Left renal cortex interstitium (tissue), 4 donors: ENCODE measurements around the gene HTR3C. TPM values are rescaled to one million over a fixed set of nuclear protein-coding genes. Genes with fewer than 3 reads are reported as not detected.
"Not testable (repeated sequence)": the region's sequence is repeated elsewhere in the genome, so short reads cannot be mapped to it uniquely, and the experiment has no call there.

Experiments used
- DNase-seq, 4 donors: peaks; one replicate each; pipeline ENCODE4 v3.0.0-alpha.2; 2013; ENCODE audit warnings: low read depth in 4 of 4, low spot score in 2 of 4, missing footprints in 1 of 4
- polyA plus RNA-seq, 4 donors: library from polyadenylated mRNA; unstranded; fragments of 120-200 nt; gene quantifications; one replicate each; pipeline ENCODE4 v1.2.1, GENCODE V29; 2013; ENCODE audit not compliant: insufficient read length in 4 of 4

The HTR3C gene
- polyA plus RNA-seq, 4 donors, result not detected

DNA sequence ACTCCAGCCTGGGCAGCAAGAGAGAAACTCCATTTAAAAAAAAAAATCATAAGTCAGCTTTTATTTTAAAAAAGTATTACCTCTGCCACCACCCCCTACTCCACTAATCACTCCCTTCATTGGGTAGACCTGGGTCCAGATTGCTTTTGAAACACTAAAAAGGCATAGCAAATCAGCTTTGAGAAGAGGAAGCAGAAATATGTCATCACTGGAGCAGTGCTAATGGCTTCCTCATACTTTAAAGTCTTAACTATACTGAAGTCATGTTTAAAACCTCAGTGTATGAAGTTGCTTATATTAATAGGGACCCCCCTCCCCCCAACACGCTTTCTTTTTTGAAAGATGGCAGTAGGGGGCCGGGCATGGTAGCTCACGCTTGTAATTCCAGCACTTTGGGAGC lies 22.3 kb upstream of the HTR3C start:
- DNase-seq, result no peak

DNA sequence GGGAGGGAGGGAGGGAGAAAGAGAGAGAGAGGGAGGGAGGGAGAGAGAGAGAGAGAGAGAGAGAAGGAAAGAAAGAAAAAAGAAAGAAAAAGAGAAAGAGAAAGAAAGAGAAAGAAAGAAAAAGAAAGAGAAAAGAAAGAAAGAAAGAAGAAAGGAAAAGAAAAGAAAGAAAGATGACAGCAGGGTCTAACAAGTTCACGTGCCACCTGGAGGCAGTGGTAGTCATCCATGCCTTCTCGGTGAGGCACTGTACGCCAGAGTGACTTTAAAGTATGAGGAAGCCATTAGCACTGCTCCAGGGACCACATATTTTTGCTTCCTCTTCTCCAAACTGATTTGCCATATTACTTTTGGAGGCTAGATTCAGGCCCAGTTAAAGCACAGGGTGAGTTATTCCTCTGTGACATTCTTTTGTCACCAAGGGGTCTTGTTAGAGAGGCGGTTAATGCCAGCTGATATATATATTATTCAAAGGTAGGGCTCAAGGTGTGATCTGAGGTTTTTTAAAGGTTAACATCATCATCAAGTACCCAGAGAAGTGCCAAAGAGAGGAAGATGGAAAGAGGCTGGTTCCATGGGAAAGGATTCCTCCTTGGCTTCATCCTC lies 21.6 kb upstream of the HTR3C start, which contains the start of gene HTR3D:
HTR3D (plus strand) TSS at position 556 of the 606 bp plus-strand sequence; CDS start at position 556, 0 bp downstream.
- no peak for DNase-seq

DNA sequence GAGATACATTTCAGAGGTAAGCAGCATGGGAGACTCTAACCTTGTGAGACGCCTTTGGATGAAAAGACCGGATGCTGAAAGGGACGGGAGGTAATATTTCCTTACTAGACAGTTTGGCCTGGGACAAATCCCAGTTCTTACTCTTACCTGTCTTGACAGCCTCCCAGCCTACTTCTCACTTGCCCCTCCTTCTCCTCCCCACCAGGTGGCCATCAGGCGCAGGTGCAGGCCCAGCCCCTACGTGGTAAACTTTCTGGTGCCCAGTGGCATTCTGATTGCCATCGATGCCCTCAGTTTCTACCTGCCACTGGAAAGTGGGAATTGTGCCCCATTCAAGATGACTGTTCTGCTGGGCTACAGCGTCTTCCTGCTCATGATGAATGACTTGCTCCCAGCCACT lies 15.0 kb upstream of the HTR3C start:
- DNase-seq, result no peak

DNA sequence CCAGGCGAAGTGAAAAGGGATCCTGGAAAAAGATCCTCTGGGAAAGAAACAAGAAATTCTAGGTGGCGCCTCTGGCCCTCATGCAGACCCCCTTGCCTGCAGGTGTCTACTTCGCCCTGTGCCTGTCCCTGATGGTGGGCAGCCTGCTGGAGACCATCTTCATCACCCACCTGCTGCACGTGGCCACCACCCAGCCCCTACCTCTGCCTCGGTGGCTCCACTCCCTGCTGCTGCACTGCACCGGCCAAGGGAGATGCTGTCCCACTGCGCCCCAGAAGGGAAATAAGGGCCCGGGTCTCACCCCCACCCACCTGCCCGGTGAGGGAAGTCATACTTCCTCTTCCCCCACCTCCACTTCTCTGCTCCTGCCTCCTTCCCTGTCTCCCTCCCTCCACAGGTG lies 14.5 kb upstream of the HTR3C start:
- not testable (repeated sequence) for DNase-seq

DNA sequence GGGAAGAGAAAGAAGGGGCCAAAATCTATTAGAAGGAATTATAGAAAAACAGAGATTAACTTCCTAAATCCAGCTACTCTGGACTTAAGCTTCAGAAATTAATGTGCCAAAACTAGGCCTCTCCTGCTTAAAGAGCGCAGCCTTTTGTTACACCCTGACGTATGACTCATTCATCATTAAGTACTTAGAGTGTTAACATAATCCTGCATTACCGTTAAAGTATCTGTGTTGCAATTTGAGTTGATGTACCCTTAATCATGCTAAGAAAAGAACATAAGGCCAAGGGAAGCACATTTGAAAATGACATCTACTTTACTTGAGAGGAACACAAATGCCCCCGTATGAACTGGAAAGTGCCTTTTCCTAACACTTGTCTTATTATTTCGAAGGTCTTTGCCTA lies 13.4 kb upstream of the HTR3C start:
- no peak for DNase-seq

DNA sequence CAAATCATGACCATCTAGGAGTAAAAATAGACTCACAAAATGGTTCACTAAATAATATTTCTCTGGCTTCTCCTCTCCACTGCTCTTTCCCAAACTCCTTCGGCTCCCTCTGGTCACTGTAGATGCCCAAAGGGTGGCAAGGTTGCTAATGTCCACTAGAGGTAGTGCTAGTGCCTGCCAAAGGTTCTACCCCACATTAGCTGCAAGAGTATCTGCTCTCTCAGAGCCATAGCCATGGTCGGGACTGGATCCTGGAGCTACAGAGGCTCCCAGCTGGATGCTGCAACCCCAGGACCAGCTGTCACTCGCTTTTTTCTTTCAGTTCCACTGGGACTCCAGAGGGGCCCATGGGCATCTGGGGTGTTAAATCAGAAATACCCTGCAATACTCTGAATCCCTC lies 12.8 kb upstream of the HTR3C start:
- no peak for DNase-seq

DNA sequence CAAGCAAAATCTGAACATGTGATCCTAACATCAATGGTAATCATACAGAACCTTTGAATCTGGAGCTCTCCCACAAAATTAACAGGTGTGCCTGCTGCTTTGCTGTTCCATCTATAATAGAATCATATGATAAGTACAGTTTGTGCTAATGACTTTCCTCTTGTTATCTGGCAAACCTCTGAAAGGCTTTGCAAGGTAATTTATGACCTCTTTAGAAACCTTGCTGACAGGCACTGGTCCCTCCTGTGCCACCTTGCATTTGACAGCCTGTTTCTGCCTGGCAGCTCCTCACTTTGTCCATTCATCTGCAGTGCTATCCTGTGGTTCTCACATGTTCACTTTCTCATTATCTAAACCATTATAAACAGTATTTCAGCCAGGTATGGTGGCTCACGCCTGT lies 10.2 kb upstream of the HTR3C start:
- DNase-seq, result no peak

DNA sequence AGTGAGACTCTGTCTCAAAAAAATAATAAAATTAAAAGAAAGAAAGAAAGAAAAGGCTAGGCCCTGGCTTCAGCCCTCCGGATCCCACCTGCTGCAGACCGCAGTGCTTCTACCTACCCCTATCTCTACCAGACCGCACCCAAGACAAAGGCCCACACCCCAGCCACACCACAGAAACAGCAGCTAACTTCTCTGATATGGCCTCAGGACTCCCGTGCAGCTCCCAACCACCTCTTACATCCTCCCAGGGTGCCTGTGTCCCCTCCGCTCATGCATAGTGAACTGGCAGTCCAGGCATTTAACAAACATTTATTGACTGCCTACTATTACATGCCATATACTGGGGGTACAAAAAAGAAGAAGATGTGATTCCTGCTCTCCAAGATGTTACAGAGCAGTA lies 6.9 kb upstream of the HTR3C start:
- no peak for DNase-seq

DNA sequence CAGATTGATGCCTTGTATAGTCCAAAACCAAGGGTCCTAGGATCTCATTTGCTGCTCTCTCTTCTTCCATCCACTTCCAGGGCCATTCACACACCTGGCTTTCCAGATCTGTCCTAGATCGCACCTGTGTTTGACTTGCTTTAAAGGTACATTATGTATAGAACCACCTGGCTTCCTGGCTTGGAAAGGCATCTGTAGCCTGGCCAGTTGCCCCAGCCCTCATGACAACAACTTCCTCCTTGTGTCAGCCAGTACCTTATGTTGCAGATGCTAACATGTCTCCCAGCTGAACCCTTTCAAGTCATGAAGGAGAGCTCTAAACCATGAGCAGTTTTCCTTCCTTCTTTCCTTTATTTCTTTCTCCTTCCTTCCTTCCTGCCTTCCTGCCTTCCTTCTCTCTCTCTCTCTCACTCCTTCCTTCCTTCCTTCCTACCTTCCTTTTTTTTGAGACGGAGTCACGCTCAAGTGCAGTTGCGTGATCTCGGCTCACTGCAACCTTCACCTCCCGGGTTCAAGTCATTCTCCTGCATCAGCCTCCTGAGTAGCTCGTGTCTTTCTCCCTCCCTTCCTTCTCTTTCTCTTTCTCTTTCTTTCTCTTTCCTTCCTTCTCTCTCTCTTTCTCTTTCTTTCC lies 2.5 kb upstream of the HTR3C start:
- DNase-seq, result no peak

DNA sequence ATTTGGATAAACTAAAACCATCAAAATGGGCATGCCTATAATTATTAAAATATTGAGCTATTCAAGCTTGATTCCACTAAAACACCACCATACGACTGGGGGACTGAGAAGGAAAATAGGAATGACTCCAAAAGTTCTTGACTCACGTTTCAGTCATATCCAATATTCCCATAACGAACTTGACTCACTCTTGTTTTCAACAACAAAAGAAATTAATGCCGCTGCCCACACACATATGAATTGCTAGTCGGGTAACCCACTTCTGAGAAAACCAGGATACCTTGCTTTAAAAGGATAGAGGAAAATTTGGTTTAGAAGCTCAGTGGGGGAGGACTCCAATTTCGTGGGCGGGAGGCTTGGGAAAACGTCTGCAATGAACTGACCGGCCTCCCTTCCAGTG lies 5.2 kb downstream of the HTR3C start:
- DNase-seq, result no peak

DNA sequence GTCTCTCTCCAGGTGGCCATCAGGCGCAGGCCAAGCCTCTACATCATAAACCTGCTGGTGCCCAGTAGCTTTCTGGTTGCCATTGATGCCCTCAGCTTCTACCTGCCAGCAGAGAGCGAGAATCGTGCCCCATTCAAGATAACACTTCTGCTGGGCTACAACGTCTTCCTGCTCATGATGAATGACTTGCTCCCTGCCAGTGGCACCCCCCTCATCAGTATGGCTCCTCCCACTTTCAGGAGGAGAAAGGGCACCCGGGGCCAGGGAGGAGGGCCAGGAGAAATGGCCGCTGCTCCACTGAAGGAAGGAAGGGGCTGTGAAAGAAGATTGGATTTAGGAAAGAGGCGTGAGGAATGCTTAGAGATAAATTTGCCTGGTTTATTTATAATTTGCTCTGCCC lies 6.6 kb downstream of the HTR3C start:
- no peak for DNase-seq

DNA sequence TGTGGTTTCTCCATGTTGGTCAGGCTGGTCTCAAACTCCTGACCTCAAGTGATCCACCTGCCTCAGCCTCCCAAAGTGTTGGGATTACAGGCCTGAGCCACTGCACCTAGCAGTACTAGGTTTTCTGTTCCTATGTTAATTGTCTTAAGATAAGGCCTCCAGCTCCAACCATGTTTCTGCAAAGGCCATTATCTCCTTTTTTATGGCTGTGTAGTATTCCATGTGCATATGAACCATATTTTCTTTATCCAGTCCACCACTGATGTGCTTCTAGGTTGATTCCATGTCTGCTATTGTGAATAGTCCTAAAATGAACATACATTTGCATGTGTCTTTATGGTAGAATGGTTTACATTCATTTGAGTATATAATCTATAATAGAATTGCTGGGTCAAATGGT lies 9.8 kb downstream of the HTR3C start:
- DNase-seq, result no peak

DNA sequence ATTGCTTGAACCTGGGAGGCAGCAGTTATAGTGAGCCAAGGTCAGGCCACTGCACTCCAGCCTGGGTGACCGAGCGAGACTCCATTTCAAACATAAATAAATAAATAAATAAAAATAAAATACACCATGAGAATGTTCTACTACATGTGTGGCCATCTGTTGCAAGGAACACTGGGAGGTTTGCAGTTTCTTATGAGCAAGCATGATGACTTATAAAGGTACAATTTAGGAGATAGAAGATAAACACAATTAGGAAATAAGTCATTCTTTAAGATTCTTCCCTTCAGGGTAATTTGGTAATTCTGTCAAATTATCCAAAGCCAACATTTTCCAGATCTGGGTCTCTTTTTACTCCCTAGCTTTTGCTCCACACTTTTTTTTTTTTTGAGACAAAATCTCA lies 13.4 kb downstream of the HTR3C start:
- DNase-seq, result no peak

DNA sequence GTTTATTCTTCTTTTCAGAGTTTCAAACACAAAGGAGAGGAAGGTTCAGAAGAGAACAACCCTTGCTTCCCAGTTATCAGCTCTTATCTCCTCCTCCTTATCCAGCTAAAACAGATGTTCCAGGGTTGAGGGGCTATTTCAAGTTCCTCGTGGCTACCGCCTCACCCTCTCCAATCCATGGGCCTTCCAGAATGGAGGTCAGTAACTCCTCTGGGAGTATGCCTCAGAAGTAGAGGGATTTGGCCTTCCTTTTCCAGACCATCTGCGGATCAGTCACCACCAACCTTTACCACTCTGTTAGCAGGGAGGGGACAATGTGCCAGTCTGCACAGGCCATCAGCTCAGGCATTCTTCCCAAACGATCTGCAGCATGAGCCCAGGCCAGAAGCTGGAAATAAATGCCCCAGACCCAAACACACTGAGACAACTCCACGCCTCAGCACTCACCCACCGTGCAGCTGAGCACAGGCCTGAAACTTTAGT lies 14.8 kb downstream of the HTR3C start:
- DNase-seq, result no peak

DNA sequence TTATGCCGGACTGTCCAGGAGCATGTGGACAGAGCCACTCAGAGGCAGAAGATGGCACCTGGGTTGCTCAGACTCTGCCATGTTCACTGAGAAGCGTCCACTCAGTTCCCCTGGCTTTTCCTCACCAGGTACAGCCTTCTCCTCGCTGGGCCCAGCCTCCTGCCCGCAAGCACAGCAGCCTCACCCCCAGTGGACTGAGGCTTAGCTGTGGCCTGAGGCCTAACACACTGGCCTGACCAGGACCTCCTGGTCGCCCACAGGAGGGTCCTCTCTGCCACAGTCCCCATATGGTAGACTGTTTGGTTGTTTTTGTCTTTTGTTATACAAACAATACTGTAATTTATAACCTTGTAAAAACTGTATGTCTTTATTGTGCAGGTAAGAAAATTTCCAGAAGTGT lies 15.5 kb downstream of the HTR3C start:
- no peak for DNase-seq

DNA sequence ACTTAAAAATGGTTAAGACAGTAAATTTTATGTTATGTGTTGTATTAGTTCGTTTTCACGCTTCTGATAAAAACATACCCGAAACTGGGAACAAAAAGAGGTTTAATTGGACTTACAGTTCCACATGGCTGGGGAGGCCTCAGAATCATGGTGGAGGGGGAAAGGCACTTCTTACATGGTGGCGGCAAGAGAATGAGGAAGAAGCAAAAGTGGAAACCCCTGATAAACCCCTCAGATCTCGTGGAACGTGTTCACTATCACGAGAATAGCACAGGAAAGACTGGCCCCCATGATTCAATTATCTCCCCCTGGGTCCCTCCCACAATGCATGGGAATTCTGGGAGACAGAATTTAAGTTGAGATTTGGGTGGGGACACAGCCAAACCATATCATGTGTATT lies 18.3 kb downstream of the HTR3C start:
- DNase-seq, result not testable (repeated sequence)

DNA sequence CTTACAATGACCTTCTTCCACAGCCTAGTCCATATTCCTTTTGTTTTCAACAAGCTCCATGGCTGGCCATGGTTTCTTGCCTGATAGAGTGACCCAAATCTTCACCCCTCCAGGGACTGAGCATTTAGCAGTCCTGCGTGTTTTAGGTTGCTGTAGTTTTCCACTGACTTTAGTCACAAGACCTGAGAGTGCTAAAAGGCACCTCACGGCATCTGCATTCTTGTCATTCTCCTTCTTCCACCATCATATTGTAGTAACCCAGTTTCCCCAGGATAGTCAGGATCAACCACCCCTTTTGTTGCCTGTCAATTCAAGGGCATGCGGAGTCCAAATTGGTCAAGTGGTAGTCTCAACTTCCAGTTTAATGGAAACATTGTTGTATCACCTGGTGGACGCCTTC lies 20.8 kb downstream of the HTR3C start:
- DNase-seq, result no peak

DNA sequence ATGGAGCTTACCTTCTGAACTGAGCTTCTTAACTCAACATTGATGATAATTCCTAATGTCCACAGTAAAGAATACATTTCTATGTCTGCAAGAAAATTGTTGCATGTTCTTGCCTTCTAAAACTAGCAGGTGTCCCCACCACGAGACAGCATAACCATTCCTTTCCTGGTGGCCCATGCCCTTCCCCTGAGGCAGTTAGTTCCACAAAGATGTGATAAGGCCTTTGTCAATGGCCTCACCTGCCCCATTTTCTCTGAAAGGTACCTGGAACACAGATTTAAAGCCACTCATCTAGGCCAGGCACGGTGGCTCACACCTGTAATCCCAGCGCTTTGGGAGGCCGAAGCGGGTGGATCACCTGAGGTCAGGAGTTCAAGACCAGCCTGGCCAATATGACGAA lies 23.1 kb downstream of the HTR3C start:
- no peak for DNase-seq

DNA sequence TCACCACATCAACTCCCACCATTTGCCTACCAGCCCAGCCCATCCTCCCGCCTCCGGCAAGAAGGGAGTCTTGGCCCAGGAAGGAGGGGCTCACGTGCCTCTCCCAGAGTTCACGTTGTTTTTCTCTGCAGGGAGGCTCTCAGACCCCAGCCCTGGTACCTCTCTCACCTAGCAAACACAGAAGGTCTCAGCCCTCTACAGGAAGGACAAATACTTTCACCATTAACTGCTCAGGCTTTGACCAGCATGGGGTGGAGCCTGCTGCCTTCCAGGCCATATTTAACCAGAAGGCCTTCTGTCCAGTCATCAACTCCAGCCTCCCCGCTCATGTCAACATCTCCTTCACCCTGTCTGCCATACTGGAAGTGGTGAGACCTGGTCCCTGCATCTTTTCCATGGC lies 25.0 kb downstream of the HTR3C start:
- no peak for DNase-seq

DNA sequence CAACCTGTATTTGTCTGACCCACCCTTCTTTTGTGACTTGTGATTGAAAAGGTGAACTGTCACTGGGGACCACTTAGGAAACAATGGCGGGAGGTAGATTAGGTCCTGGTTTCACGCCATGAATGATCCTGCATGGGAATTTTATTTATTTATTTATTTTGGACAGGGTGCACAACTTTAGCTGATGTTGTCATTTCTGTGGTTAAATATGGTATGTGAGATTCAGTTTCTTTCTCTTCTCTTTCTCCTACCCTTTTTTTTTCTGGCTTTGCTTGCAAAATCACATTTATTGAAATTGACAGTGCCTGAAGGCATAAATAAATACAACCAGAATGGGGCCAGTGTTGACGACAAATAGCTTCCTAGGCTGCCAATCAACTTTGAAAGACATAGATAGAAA lies 26.0 kb downstream of the HTR3C start:
- no peak for DNase-seq

DNA sequence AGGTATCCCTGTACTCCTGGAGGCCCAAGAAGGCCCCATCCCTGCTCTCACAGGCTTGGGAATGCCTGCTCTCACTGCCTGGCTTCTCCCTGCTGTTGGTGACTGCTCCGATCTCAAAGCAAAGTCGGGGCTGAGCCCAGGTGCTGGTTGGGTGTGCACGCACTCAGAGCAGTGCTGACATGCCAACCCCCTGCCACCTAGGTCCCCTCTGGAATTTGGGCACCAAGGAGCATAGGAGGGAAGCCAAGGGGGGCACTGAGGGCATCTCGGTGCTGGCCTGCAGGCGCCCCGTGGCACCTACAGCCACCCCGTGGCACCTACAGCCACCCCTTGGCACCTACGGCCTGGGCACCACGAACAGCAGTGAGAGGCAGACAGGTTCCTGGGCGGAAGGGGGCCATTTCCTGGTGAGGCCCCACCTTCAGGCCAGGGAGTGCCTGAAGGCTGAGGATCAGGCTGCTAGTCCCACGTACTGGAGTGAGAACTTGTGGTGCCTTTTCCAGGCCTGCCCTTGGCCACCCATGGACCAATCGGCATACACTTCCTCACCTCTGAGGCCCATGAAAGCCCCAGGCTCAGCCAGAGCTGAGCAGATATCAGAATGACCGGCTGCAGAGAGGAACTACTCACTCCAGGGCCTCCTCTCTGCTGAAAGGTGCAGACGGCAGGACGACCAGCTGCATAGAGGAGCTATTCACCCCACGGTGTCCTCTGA lies 28.4 kb downstream of the HTR3C start:
- no peak for DNase-seq

DNA sequence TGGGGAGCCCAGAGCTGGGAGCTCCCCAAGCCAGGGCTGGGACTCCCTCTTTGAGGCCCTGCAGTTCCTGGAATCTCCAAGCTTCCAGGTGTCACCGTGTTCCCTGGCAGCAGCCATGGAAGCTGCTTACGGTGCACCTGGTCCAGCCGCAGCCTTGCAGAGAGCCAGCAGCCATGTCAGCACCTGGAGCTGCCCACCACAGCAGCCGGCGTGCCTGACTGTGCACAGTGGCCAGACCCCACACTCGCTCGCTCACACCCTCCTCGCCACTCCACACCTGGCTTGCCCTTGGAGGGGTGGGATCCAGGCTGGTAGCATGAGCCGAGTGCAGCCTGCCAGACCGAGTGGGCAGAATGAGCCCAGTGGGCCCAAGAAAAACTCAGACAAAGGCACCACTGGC lies 29.2 kb downstream of the HTR3C start:
- DNase-seq, result no peak
